Tibial nerve (tissue), 4 donors: Measurements from ENCODE around the gene RUNX3. TPM values are rescaled to one million over a fixed set of nuclear protein-coding genes. Genes with fewer than 3 reads are reported as not detected.

ENCODE experiments used
- DNase-seq, 2 donors: peaks; one replicate each; pipeline ENCODE4 v3.0.0-alpha.2; 2019; ENCODE audit warnings: low spot score in 2 of 2
- H3K27ac ChIP-seq, 4 donors: fragments of 200-600 bp; sonication (generic) in 3 of 4; one replicate each; pipeline ENCODE4 v1.5.1; 2017 to 2019; ENCODE audit warnings: mild to moderate bottlenecking in 1 of 4
- H3K27me3 ChIP-seq, 2 donors: fragments of 200-600 bp; sonication (generic) in 1 of 2; one replicate each; pipeline versions ENCODE4 v1.5.1 to v1.6.0; 2017 to 2019
- H3K36me3 ChIP-seq, 3 donors: fragments of 200-600 bp; sonication (generic); one replicate each; pipeline ENCODE4 v1.5.1; 2018 to 2019
- H3K4me1 ChIP-seq, 4 donors: fragments of 200-600 bp; sonication (generic) in 3 of 4; one replicate each; pipeline ENCODE4 v1.5.1; 2017 to 2019
- H3K4me3 ChIP-seq, 4 donors: fragments of 200-600 bp; sonication (generic) in 3 of 4; one replicate each; pipeline ENCODE4 v1.5.1; 2017 to 2019; ENCODE audit warnings: mild to moderate bottlenecking in 1 of 4, moderate library complexity in 1 of 4
- H3K9me3 ChIP-seq, 4 donors: fragments of 200-600 bp; sonication (generic) in 3 of 4; one replicate each; pipeline ENCODE4 v1.5.1; 2017 to 2019
- CTCF ChIP-seq, 5 experiments: fragments of 200-600 bp in 3 of 5; fragments of 450-650 bp in 2 of 5; sonication (generic) in 3 of 5; IDR thresholded peaks; one replicate each; pipeline ENCODE4 v1.5.1; 2016 to 2019; ENCODE audit warnings: antibody characterized with exemption in 5 of 5, mild to moderate bottlenecking in 3 of 5, moderate library complexity in 2 of 5
- EP300 ChIP-seq, 2 donors: sonication (generic); formaldehyde crosslinking; IDR thresholded peaks; one replicate each; pipeline ENCODE4 v1.6.1; 2017; ENCODE audit warnings: antibody characterized with exemption in 2 of 2, mild to moderate bottlenecking in 1 of 2
- POLR2A ChIP-seq, 2 donors: fragments of 450-650 bp; IDR thresholded peaks; one replicate each; pipeline ENCODE4 v1.6.1; 2017; ENCODE audit warnings: antibody characterized with exemption in 2 of 2, mild to moderate bottlenecking in 2 of 2, moderate library complexity in 2 of 2
- WGBS, 2 donors: methylation state at CpG; one replicate each; pipeline ENCODE4 v1.1.5; 2018; 5-methylcytosine and 5-hydroxymethylcytosine counted together
- total RNA-seq, 4 donors: library from RNA; depleted of rRNA; stranded (reverse); fragments of >200 nt; gene quantifications; one replicate each; pipeline ENCODE4 v1.1.0, GENCODE V29; 2016

The RUNX3 gene
- total RNA-seq, 4 donors from 2014 or later: 0.22 to 3.3 (median 1.2) TPM

GRCh38 chr1:24878045-24878444 is 52.0 kb downstream of the RUNX3 start:
- no peak for DNase-seq
- H3K27me3 ChIP-seq: peaks cover 0 to 17% of the 10 kb centered on the region in 2 donors
- WGBS, 2 donors: 83 to 84% methylated on average over 6 of the region's 6 CpGs

GRCh38 chr1:24875991-24876506 is 54.0 kb downstream of the RUNX3 start:
- 67 to 68% methylated on average over 7 of the region's 8 CpGs for WGBS, 2 donors
- H3K4me3 ChIP-seq: no peak overlapping the region
- DNase-seq: no peak

More at GRCh38 chr1:24878045-24878444, 52.0 kb downstream of the RUNX3 start:
- Histone ChIP-seq H3K4me3 (no peak overlapping the region), H3K27ac (no peak overlapping the region), H3K4me1 (no peaks in the 10 kb centered on the region), H3K36me3 (no peaks in the 10 kb centered on the region), H3K9me3 (peaks cover 0 to 5% (median 0%) of the 10 kb centered on the region in 4 donors)
- TF ChIP-seq EP300 (IDR thresholded peaks at IDR 0.05): no peak
- no peak for TF ChIP-seq CTCF (IDR thresholded peaks at IDR 0.05)
- TF ChIP-seq POLR2A (IDR thresholded peaks at IDR 0.05): no peak

GRCh38 chr1:24875257-24875656 is 54.8 kb downstream of the RUNX3 start:
- no peaks in the 10 kb centered on the region for H3K36me3 ChIP-seq
- H3K4me3 ChIP-seq: no peak overlapping the region
- 53 to 65% methylated on average over 6 to 8 of the region's 8 CpGs for WGBS, 2 donors
- H3K27me3 ChIP-seq: peaks cover 0 to 34% of the 10 kb centered on the region in 2 donors
- TF ChIP-seq EP300 (IDR thresholded peaks at IDR 0.05) (no peak), POLR2A (IDR thresholded peaks at IDR 0.05) (no peak), CTCF (IDR thresholded peaks at IDR 0.05) (no peak)
- no peak overlapping the region for H3K27ac ChIP-seq
- H3K9me3 ChIP-seq: peaks cover 0 to 3% (median 0%) of the 10 kb centered on the region in 4 donors
- no peaks in the 10 kb centered on the region for H3K4me1 ChIP-seq
- DNase-seq: no peak

More at GRCh38 chr1:24875991-24876506, 54.0 kb downstream of the RUNX3 start:
- Histone ChIP-seq H3K9me3 (peaks cover 0 to 3% (median 0%) of the 10 kb centered on the region in 4 donors), H3K4me1 (no peaks in the 10 kb centered on the region), H3K27ac (no peak overlapping the region), H3K27me3 (peaks cover 0 to 27% of the 10 kb centered on the region in 2 donors), H3K36me3 (no peaks in the 10 kb centered on the region)
- TF ChIP-seq EP300 (IDR thresholded peaks at IDR 0.05) (no peak), CTCF (IDR thresholded peaks at IDR 0.05) (no peak), POLR2A (IDR thresholded peaks at IDR 0.05) (no peak)

- no peak overlapping the region for H3K27ac ChIP-seq
- DNase-seq: no peak
- peaks cover 0 to 34% of the 10 kb centered on the region in 2 donors for H3K27me3 ChIP-seq
- TF ChIP-seq EP300 (IDR thresholded peaks at IDR 0.05): no peak
- TF ChIP-seq CTCF (IDR thresholded peaks at IDR 0.05): no peak
- TF ChIP-seq POLR2A (IDR thresholded peaks at IDR 0.05): no peak
- H3K4me1 ChIP-seq: no peaks in the 10 kb centered on the region
- no peaks in the 10 kb centered on the region for H3K9me3 ChIP-seq
- 45 to 59% methylated on average over 15 to 16 of the region's 16 CpGs for WGBS, 2 donors
- no peak overlapping the region for H3K4me3 ChIP-seq
- H3K36me3 ChIP-seq: no peaks in the 10 kb centered on the region
These were observed 55.4 kb downstream of the RUNX3 start for GRCh38 chr1:24874611-24875234.

- Histone ChIP-seq H3K4me1 (no peaks in the 10 kb centered on the region), H3K4me3 (no peak overlapping the region), H3K9me3 (no peaks in the 10 kb centered on the region), H3K27ac (no peak overlapping the region), H3K36me3 (no peaks in the 10 kb centered on the region), H3K27me3 (peaks cover 0 to 35% of the 10 kb centered on the region in 2 donors)
- TF ChIP-seq EP300 (IDR thresholded peaks at IDR 0.05) (no peak), CTCF (IDR thresholded peaks at IDR 0.05) (no peak), POLR2A (IDR thresholded peaks at IDR 0.05) (no peak)
- DNase-seq: no peak
- WGBS, 2 donors: 84 to 88% methylated on average over 7 of the region's 7 CpGs
These were observed 56.0 kb downstream of the RUNX3 start for GRCh38 chr1:24874056-24874455.
